AG10803 (cell line): ENCODE results near the gene POU2F1.

Source experiments
- DNase-seq: peaks from one replicate; pipeline ENCODE4 v3.0.0; 2010; ENCODE audit warnings: low read depth
- H3K4me3 ChIP-seq: 2 replicates; pipeline ENCODE4 v1.5.1; 2011; ENCODE audit warnings: mild to moderate bottlenecking, low read length, control low read depth
- CTCF ChIP-seq: conservative IDR thresholded peaks from 2 replicates; pipeline ENCODE4 v1.5.1; 2011; ENCODE audit warnings: mild to moderate bottlenecking, low read length, control low read depth, inconsistent platforms

Gene POU2F1

GRCh38 chr1:167416506-167416905 lies 195.8 kb downstream of the POU2F1 start:
- DNase-seq: no peak
- no peak overlapping the region for H3K4me3 ChIP-seq
- no peak for TF ChIP-seq CTCF

GRCh38 chr1:167418391-167418790 lies 197.7 kb downstream of the POU2F1 start:
- DNase-seq: no peak
- no peak for TF ChIP-seq CTCF
- no peak overlapping the region for H3K4me3 ChIP-seq

DNA sequence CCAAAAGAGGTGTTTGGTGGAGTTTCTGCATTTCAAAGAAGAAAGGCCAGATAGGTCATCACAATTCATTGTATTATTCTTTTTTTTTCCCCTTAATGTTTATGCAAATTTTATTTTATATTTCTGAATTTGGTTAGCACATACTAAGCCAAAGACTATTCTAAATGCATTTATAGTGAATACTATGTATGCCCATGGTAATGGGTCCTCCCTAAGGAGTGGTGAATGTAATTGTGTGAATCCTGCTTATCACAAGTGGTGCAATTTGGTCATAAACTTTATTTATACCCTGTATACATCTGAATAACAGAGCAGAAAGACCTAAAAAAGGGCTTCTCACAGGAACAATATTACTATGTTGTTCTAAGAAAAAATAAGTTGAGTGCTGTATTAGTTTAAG lies 198.6 kb downstream of the POU2F1 start:
- no peak for TF ChIP-seq CTCF
- no peak for DNase-seq
- H3K4me3 ChIP-seq: no peak overlapping the region

GRCh38 chr1:167420510-167420909 lies 199.8 kb downstream of the POU2F1 start:
- DNase-seq: no peak
- no peak for TF ChIP-seq CTCF

GRCh38 chr1:167423684-167424619 lies 203.3 kb downstream of the POU2F1 start:
- no peak for DNase-seq
- TF ChIP-seq CTCF: no peak
- no peak overlapping the region for H3K4me3 ChIP-seq

More at GRCh38 chr1:167420510-167420909, 199.8 kb downstream of the POU2F1 start:
- H3K4me3 ChIP-seq: no peak overlapping the region

DNA sequence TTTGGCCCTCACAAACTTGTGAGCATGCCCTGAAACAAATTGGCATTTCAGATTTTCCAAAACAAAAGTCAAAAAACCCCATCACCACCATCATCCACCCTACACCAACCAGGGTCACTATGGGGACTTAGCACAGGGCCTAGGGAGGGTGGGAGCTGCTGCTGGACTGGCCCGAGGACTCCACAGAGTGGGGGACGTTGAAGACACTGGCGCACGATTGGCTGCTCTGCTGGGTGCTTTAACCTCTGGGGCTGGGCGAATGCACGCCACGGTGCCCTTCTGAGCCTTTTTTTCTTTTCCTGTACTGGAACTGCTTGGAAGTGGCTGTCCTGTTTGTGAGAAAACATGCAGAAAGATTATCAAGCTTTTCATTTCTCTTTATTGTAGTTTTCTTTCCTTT lies 204.8 kb downstream of the POU2F1 start:
- no peak for DNase-seq
- H3K4me3 ChIP-seq: no peak overlapping the region

More for the DNA sequence above, 204.8 kb downstream of the POU2F1 start:
- TF ChIP-seq CTCF: no peak
